H9 (cell line): ENCODE measurements around the gene C21orf58. TPM values are rescaled to one million over a fixed set of nuclear protein-coding genes. Genes with fewer than 3 reads are reported as not detected.

Experiments
- DNase-seq: peaks from one replicate; pipeline ENCODE4 v3.0.0-alpha.2; 2017
- H2AFZ ChIP-seq: one replicate; pipeline ENCODE4 v1.6.1; 2013; ENCODE audit warnings: mild to moderate bottlenecking, low read length, control low read depth, moderate library complexity
- H2AK5ac ChIP-seq: 2 replicates; pipeline ENCODE4 v1.6.1; 2013; ENCODE audit warnings: low read length, control low read depth, mixed read lengths; ENCODE audit not compliant: insufficient read length
- H2BK120ac ChIP-seq: one replicate; pipeline ENCODE4 v1.6.1; 2013; ENCODE audit warnings: low read depth, mild to moderate bottlenecking, low read length, control low read depth, inconsistent platforms; ENCODE audit not compliant: poor library complexity, severe bottlenecking
- H2BK12ac ChIP-seq: 2 replicates; pipeline ENCODE4 v1.6.1; 2013; ENCODE audit warnings: low read length, control low read depth, mixed read lengths, low read depth; ENCODE audit not compliant: insufficient read length
- H2BK15ac ChIP-seq: 2 replicates; pipeline ENCODE4 v1.6.1; 2013; ENCODE audit warnings: low read depth, low read length, control low read depth
- H2BK20ac ChIP-seq: one replicate; pipeline ENCODE4 v1.6.1; 2013; ENCODE audit warnings: low read depth, mild to moderate bottlenecking, low read length, control low read depth, inconsistent platforms; ENCODE audit not compliant: poor library complexity, severe bottlenecking
- H2BK5ac ChIP-seq: 2 replicates; pipeline ENCODE4 v1.6.1; 2013; ENCODE audit warnings: low read length, control low read depth, mixed read lengths; ENCODE audit not compliant: insufficient read length
- H3K14ac ChIP-seq: 2 replicates; pipeline ENCODE4 v1.6.1; 2013; ENCODE audit warnings: low read length, control low read depth; ENCODE audit not compliant: insufficient read depth
- H3K18ac ChIP-seq: 2 replicates; pipeline ENCODE4 v1.6.1; 2013; ENCODE audit warnings: low read depth, mild to moderate bottlenecking, mixed read lengths, low read length, control low read depth; ENCODE audit not compliant: insufficient read length
- H3K23ac ChIP-seq: 2 replicates; pipeline ENCODE4 v1.6.1; 2013; ENCODE audit warnings: low read length, control low read depth, mixed read lengths, low read depth; ENCODE audit not compliant: insufficient read length
- H3K23me2 ChIP-seq: 2 replicates; pipeline ENCODE4 v1.6.1; 2013; ENCODE audit warnings: low read depth, mild to moderate bottlenecking, mixed read lengths, low read length, control low read depth; ENCODE audit not compliant: insufficient read length, poor library complexity, severe bottlenecking
- H3K27ac ChIP-seq: 2 replicates; pipeline ENCODE4 v1.5.1; 2013; ENCODE audit warnings: low read length, control low read depth, mixed read lengths, low read depth; ENCODE audit not compliant: insufficient read length
- H3K27me3 ChIP-seq: 2 replicates; pipeline ENCODE4 v1.6.1; 2013; ENCODE audit warnings: low read length, control low read depth, inconsistent platforms; ENCODE audit not compliant: insufficient read depth
- H3K4ac ChIP-seq: 2 replicates; pipeline ENCODE4 v1.6.1; 2013; ENCODE audit warnings: low read depth, mild to moderate bottlenecking, control low read depth, inconsistent platforms, low read length, moderate library complexity
- H3K4me1 ChIP-seq: 2 replicates; pipeline ENCODE4 v1.6.1; 2013; ENCODE audit warnings: low read length, control low read depth, inconsistent platforms; ENCODE audit not compliant: insufficient read depth
- H3K4me2 ChIP-seq: 2 replicates; pipeline ENCODE4 v1.6.1; 2013; ENCODE audit warnings: low read length, control low read depth, mixed read lengths; ENCODE audit not compliant: insufficient read length, insufficient read depth
- H3K56ac ChIP-seq: 2 replicates; pipeline ENCODE4 v1.6.1; 2013; ENCODE audit warnings: low read depth, mild to moderate bottlenecking, mixed read lengths, low read length, control low read depth; ENCODE audit not compliant: insufficient read length
- H3K79me1 ChIP-seq: 2 replicates; pipeline ENCODE4 v1.6.1; 2013; ENCODE audit warnings: low read depth, mild to moderate bottlenecking, moderate library complexity, low read length, control low read depth, inconsistent platforms; ENCODE audit not compliant: insufficient read depth, poor library complexity, severe bottlenecking
- H3K79me2 ChIP-seq: 2 replicates; pipeline ENCODE4 v1.6.1; 2013; ENCODE audit warnings: low read length, control low read depth, inconsistent platforms; ENCODE audit not compliant: insufficient read depth
- H3K9ac ChIP-seq: 2 replicates; pipeline ENCODE4 v1.6.1; 2013; ENCODE audit warnings: low read length, control low read depth, mixed read lengths; ENCODE audit not compliant: insufficient read length; ENCODE audit errors: extremely low read depth
- H3K9me3 ChIP-seq: one replicate; pipeline ENCODE4 v1.6.1; 2013; ENCODE audit warnings: low read depth, low read length, inconsistent platforms; ENCODE audit not compliant: control insufficient read depth
- H3T11ph ChIP-seq: one replicate; pipeline ENCODE4 v1.6.1; 2013; ENCODE audit warnings: mild to moderate bottlenecking, low read length, control low read depth, inconsistent platforms
- H4K20me1 ChIP-seq: one replicate; pipeline ENCODE4 v1.6.1; 2013; ENCODE audit not compliant: control insufficient read depth, insufficient read length, insufficient read depth
- H4K5ac ChIP-seq: 2 replicates; pipeline ENCODE4 v1.6.1; 2013; ENCODE audit warnings: low read depth, mild to moderate bottlenecking, mixed read lengths, low read length, control low read depth; ENCODE audit not compliant: insufficient read length
- H4K8ac ChIP-seq: replicated peaks from 2 replicates; pipeline ENCODE4 v1.6.1; 2013; ENCODE audit warnings: low read length, control low read depth, mixed read lengths, low read depth; ENCODE audit not compliant: insufficient read length
- H4K91ac ChIP-seq: 2 replicates; pipeline ENCODE4 v1.6.1; 2013; ENCODE audit warnings: low read depth, mild to moderate bottlenecking, moderate library complexity, mixed read lengths, low read length, control low read depth; ENCODE audit not compliant: insufficient read length
- H3K27ac Mint-ChIP-seq, 3 experiments: 2 replicates in 2 of 3; 3 replicates in 1 of 3; pipeline ENCODE4 v1.8.0; 2020 to 2021; ENCODE audit warnings: mixed read lengths in 3 of 3, mild to moderate bottlenecking in 1 of 3, moderate library complexity in 1 of 3
- H3K27me3 Mint-ChIP-seq: 2 replicates; pipeline ENCODE4 v1.8.0; 2021; ENCODE audit warnings: low read depth, mild to moderate bottlenecking, moderate library complexity, mixed read lengths
- H3K36me3 Mint-ChIP-seq, 3 experiments: 2 replicates in 2 of 3; 3 replicates in 1 of 3; pipeline ENCODE4 v1.8.0; 2020 to 2021; ENCODE audit warnings: low read depth in 3 of 3, mixed read lengths in 3 of 3; ENCODE audit not compliant: insufficient read depth in 1 of 3
- H3K4me1 Mint-ChIP-seq, 2 experiments: 2 replicates each; pipeline ENCODE4 v1.8.0; 2020; ENCODE audit warnings: mixed read lengths in 2 of 2
- H3K4me3 Mint-ChIP-seq, 2 experiments: 2 replicates in 1 of 2; 3 replicates in 1 of 2; pipeline ENCODE4 v1.8.0; 2020 to 2021; ENCODE audit warnings: mild to moderate bottlenecking in 2 of 2, mixed read lengths in 2 of 2, moderate library complexity in 1 of 2
- H3K9me3 Mint-ChIP-seq, 2 experiments: 2 replicates in 1 of 2; 3 replicates in 1 of 2; pipeline ENCODE4 v1.8.0; 2020; ENCODE audit warnings: mild to moderate bottlenecking in 2 of 2, mixed read lengths in 2 of 2, moderate library complexity in 1 of 2
- CTCF ChIP-seq: fragments of 200-600 bp; sonication (generic); conservative IDR thresholded peaks from 3 replicates; pipeline ENCODE4 v1.8.0; 2021; ENCODE audit warnings: antibody characterized with exemption, mild to moderate bottlenecking
- WGBS: extraction: QIAGEN DNeasy Blood & Tissue Kit; methylation state at CpG from one replicate; pipeline ENCODE4 v1.1.7; 2013; ENCODE audit warnings: missing lambda C conversion rate, low lambda C conversion rate, mixed read lengths; ENCODE audit not compliant: insufficient read length; ENCODE audit errors: extremely low coverage; 5-methylcytosine and 5-hydroxymethylcytosine counted together
- total RNA-seq: library from RNA; stranded (reverse); gene quantifications from 2 replicates; pipeline ENCODE4 v1.2.1, GENCODE V29; 2021

C21orf58 gene
- total RNA-seq, 1 experiment from 2014 or later, result 17.2 TPM

GRCh38 chr21:46336603-46337002 lies 12.9 kb upstream of the C21orf58 start:
- Histone ChIP-seq H3K79me2 (no peaks in the 10 kb centered on the region), H4K20me1 (no peaks in the 10 kb centered on the region), H3K4ac (no peak overlapping the region), H3K23me2 (no peaks in the 10 kb centered on the region), H3K14ac (no peak overlapping the region), H4K5ac (no peak overlapping the region), H2BK120ac (no peak overlapping the region), H2BK15ac (no peak overlapping the region), H4K8ac (no peak overlapping the region), H3K18ac (no peak overlapping the region), H4K91ac (no peak overlapping the region), H3K9ac (no peak overlapping the region), H3K4me2 (no peak overlapping the region), H2AK5ac (no peak overlapping the region), H3K27me3 (no peaks in the 10 kb centered on the region), H2BK20ac (no peak overlapping the region), H3K56ac (no peak overlapping the region), H3K27ac (no peak overlapping the region), H3K23ac (no peak overlapping the region), H3K4me1 (no peaks in the 10 kb centered on the region), H2BK12ac (no peak overlapping the region), H3K9me3 (no peaks in the 10 kb centered on the region), H2AFZ (no peak overlapping the region), H2BK5ac (no peak overlapping the region), H3T11ph (no peak overlapping the region), H3K79me1 (peaks cover 5% of the 10 kb centered on the region)
- Mint-ChIP-seq H3K9me3 (no peaks in the 10 kb centered on the region), H3K27ac (peak overlapping the region in 1 of 3 experiments; percentile 44; a peak in 2 of 7 replicates), H3K36me3 (peaks cover 50 to 82% (median 72%) of the 10 kb centered on the region in 3 experiments), H3K4me3 (no peak overlapping the region), H3K27me3 (no peaks in the 10 kb centered on the region; the same call in 1 of the 2 replicates), H3K4me1 (no peaks in the 10 kb centered on the region)
- DNase-seq, result no peak
- WGBS, result no CpG with 5 or more reads among the region's 3 CpGs
- TF ChIP-seq CTCF, result no peak
